Activated CD4-positive, alpha-beta T cell treated with anti-CD3 and anti-CD28 coated beads, Interleukin-2, amount 50 U/mL, for 16 hours (primary cell): ENCODE results near the gene GRAMD2B.

Experiments used
- DNase-seq: peaks from one replicate; pipeline ENCODE4 v3.0.0-alpha.2; 2020

The GRAMD2B gene

DNA sequence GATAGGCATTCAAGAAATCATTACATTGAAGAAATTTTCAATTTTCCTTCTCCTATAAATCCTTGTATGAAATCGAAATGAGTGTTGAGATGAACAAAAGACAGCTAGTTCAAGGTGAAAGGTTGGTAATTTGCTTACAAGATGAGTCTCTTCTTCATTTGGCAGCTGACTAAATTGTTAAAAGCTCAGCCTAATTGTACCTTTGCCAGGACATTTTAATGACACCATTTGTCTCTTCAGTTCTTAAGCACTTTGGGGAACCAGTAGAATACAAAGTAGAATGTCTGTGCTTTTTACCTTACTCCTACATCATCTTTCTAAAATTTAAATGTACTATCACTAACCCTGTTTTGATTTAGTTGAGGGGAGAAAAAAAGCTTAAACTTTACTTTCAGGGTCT lies 59.4 kb downstream of the GRAMD2B start:
- no peak for DNase-seq

DNA sequence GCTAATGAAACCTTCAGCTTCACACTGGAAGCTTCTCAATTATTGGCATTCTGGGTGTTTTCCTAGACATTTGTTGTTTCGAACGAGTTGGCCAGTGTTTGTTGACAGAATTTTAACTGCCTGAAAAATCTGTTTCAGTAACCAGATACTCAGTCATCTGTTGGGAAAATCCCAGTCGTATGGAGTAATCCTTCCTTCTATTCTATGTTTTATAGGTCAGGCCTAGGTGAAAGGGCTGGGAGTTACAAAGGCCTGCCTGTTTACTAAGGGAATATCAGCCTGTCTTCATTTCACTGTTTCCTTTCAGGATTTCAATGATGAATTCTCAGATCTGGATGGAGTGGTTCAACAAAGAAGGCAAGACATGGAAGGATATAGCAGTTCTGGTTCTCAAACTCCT lies 59.9 kb downstream of the GRAMD2B start:
- DNase-seq, result no peak

- no peak for DNase-seq
These were observed 61.0 kb downstream of the GRAMD2B start for GRCh38 chr5:126484253-126484652.

DNA sequence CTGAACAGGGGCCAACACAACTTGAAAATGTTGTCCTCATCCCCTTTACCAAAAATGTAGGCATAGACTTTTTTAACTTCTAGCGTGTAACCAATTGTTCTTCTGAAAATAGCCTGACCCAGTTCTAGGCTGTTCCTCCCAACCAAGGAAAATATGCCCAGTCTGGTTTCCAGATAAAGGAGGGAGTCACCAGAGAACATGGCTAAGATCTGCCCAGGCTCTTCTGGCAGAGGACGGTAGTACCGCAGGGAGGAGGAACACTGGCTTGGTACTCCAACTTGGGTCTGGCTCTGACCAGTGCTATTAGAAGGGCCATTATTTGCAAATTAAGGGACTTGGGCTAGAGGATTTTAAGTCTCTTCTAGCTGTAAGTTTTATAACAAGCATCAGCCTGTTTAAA lies 63.1 kb downstream of the GRAMD2B start:
- DNase-seq, result no peak

GRCh38 chr5:126487596-126487995 lies 64.4 kb downstream of the GRAMD2B start:
- no peak for DNase-seq

GRCh38 chr5:126488443-126489065 lies 65.3 kb downstream of the GRAMD2B start:
- no peak for DNase-seq

DNA sequence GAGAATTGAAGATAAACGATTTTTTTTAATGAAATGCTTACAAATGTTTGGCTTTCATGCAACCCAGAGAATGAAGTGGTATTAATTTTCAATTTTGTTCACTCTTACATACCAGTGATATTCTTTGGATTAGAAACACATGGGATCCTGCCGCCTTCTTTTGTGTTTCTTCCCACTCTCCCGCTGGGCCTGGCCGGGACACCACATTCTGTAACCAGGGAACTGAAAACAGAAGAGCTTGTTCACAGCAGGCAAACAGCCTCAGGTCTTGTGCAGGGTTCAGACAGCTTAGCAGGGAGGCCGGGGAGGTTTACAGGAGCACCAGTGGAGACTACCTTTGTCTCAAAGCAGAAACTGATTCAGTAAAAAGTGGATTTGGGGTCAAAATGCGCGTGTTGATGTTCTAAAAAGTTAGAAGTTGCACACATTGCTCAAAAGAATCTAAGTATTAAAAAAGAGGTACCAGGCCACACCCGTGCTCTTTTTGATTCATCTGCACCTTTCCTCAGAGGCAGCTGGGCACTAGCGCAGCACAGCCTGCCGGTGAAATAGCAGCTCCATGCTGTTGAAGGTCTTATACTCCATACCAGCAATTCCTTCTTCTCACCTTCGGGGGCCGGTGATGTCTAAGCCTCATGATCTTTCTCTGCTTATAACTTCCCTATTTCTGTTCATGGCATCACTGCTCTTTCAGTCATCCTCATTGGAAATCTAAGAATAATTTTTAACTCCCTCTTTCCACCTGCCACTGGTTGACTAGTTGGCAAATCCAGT lies 67.1 kb downstream of the GRAMD2B start:
- no peak for DNase-seq

- no peak for DNase-seq
These were observed 69.7 kb downstream of the GRAMD2B start for GRCh38 chr5:126492939-126493338.

- DNase-seq, result no peak
These were observed 71.2 kb downstream of the GRAMD2B start for GRCh38 chr5:126494393-126494792.

DNA sequence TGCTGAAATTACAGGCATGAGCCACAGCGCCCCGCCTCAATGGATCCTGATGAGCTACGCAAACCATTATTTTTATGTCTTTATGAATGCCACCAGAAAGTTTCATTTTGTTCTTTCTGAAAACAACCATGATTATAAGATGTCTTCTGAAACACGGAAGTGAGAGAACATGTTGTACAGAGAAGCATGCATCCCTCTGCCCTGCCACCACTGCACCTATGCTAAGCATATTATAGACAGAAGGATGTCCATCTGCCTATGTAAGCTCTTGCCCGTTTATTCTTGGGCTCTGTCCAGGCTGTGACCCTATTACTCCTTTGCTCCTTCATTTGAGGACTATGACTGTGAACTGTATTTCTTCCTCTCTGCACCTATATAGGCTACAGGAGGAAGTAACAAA lies 74.3 kb downstream of the GRAMD2B start:
- DNase-seq, result no peak

DNA sequence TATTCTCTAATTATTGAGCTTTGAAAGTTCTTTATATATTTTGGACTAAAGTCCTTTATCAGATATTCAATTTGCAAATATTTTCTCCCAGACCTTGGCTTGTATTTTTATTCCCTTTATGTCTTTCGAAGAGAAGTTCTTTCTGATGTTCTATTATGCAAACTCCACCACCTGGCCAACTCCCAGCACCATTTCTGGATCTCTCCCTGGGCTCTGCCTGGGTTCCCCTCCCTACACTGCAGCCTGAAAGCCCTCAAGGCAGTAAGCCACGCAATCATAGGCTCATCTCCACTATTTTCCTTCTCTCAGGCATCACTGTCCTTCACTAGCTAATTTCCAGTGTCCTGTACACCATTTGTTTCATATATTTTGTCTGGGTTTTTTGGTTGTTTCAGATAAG lies 76.1 kb downstream of the GRAMD2B start:
- DNase-seq, result no peak

DNA sequence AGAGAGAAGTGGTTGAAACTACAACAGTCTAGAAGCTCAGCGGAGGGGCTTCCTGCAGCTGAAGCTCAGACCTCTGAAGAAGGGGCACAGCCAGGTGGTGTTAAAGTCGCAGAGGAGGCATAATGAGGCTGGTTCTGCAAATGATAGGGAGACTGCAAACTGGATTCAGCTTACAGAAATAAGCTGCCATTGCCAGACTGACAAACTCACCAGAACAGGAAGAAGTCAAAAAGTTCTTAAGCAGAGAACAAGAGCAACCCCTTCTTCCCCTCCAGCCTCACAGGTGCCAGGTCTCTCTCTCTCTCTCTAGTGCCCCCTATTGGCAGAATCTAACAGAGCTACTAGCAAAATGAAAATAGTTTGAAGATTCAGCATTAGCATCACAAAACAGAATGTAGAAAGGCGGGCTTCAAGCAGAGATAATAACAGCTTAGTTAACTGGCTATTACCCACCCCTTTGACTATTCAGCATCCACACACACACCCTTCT lies 76.7 kb downstream of the GRAMD2B start:
- DNase-seq, result peak; percentile 53

DNA sequence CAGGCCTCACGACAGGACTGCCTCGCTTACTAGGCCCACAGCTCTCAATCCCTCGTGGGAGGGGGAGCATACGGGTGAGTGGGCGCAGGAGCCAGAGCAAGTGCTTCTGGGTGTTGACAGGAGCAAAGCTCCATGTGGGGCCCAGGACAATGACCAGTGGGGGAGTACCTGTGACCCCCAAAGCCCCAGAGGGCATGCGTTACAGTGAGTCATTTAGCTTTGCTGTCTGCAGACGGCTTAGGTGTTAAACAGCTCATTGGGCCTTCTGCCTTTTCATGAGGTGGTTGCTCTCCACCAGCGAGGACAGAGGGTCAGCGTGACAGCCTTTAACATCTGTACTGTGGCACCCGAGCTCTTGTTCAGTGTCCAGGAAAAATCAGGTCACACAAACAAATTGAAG lies 78.2 kb downstream of the GRAMD2B start:
- DNase-seq, result no peak

GRCh38 chr5:126503602-126504104 lies 80.4 kb downstream of the GRAMD2B start:
- peak; percentile 18 for DNase-seq

GRCh38 chr5:126506079-126506478 lies 82.9 kb downstream of the GRAMD2B start:
- no peak for DNase-seq

DNA sequence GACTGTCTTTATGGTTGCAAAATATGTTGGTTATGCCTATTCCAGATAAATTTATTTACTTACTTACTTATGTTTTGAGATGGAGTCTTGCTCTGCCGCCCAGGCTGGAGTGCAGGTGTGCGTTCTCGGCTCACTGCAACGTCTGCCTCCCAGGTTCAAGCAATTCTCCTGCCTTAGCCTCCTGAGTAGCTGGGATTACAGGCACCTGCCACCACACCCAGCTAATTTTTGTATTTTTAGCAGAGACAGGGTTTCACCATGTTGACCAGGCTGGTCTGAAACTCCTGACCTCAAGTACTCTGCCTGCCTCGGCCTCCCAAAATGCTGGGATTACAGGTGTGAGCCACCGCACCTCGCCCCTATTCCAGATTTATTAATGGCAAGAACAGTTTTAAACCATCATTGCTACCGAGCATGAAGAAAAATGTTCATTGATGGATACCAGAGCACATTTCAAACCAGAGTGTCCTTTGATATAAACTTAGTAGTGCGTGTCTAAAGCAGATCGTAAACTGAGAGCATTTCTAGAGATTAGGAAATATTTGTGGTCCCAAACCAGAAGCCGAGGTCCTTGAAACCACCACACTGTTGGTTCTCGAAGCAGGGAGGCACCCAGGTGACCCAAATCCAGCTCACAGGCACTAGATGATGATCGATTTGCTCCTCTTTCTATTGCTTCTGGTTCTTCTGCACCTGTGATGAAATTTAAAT lies 85.2 kb downstream of the GRAMD2B start:
- no peak for DNase-seq

GRCh38 chr5:126508962-126509279 lies 85.7 kb downstream of the GRAMD2B start:
- peak; percentile 33 for DNase-seq

DNA sequence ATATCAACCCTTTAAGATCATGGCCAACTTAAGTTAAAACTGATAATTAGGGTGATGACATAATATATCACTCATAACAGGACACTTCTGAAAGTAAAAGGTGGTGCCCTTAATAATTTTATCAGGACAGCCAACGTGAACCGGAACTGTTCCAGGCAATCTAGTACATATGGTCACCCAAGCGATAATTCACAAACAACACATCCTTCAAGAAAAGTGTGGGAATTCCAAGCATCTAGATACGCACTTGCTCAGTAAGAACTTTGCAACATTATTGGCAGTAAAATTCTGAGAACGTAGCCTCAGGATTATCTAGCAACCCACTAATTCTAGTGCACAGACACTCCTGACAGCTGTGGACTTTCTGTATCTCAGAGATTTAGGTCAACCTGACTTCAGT lies 86.1 kb downstream of the GRAMD2B start:
- no peak for DNase-seq

DNA sequence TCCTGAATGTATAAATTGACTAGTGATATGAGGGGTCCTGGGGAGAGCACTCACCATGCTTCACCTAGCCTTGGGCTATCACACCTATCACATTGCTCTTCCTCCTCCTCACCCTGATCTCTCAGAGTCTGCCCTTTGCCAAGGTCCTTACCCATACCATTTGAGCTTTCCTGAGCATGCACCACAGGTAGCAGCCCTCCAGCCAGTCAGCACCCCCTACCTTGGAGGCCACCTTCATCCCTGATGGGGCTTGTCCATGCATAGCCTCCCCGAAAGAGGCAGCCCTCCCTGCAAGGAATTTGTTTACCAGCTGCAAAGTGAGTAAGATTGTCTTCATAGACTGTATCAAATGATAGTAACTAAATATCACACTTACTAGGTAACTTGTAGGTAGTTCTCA lies 88.8 kb downstream of the GRAMD2B start:
- DNase-seq, result no peak

- no peak for DNase-seq
These were observed 89.2 kb downstream of the GRAMD2B start for GRCh38 chr5:126512451-126512850.

GRCh38 chr5:126513302-126513701 lies 90.1 kb downstream of the GRAMD2B start:
- DNase-seq, result no peak

DNA sequence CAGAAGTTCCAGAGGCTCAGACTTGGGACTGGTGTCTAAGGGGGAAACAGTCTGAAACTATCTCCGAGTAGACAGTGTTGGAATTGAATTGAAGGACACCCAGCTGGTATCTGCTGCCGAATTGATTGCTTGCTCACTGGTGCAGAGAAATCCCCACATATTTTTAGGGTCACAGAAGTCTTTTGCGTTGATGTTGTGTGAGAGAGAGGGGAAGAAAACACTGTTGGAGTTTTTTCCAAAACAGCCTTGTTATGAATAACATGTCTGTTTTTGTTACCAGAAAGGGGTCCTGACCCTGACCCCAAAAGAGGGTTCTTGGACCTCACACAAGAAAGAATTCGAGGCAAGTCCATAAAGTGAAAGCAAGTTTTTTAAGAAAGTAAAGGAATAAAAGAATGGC lies 90.5 kb downstream of the GRAMD2B start:
- no peak for DNase-seq

DNA sequence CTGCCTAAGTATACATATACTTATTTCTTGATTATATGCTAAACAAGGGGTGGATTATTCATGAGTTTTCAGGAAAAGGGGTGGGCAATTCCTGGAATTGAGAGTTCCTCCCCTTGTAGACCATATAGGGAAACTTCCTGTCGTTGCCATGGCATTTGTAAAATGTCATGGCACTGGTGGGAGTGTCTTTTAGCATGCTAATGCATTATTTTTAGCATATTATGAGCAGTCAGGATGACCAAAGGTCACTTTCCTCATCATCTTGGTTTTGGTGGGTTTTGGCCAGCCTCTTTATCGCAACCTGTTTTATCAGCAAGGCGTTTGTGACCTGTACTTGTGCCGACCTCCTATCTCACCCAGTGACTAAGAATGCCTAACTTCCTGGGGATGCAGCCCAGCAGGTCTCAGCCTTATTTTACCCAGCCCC lies 90.9 kb downstream of the GRAMD2B start:
- DNase-seq, result no peak
